Hepatocyte (in vitro differentiated cells): ENCODE data around the gene PRND. TPM values are rescaled to one million over a fixed set of nuclear protein-coding genes. Genes with fewer than 3 reads are reported as not detected.
A peak's percentile ranks its signal among the peaks of the same experiment; 100 is the strongest.
"Not testable (repeated sequence)": the region's sequence is repeated elsewhere in the genome, so short reads cannot be mapped to it uniquely, and the experiment has no call there.

ENCODE experiments used
- DNase-seq: peaks from one replicate; pipeline ENCODE4 v3.0.0-alpha.2; 2016; ENCODE audit warnings: low spot score
- H2AFZ ChIP-seq: fragments of 200-600 bp; sonication (generic); 2 replicates; pipeline ENCODE4 v1.6.0; 2016; ENCODE audit warnings: antibody characterized with exemption, mild to moderate bottlenecking
- H3K27ac ChIP-seq: fragments of 200-600 bp; sonication (generic); 2 replicates; pipeline ENCODE4 v1.5.1; 2016; ENCODE audit warnings: mild to moderate bottlenecking
- H3K27me3 ChIP-seq: fragments of 200-600 bp; sonication (generic); 2 replicates; pipeline ENCODE4 v1.6.1; 2016
- H3K36me3 ChIP-seq: fragments of 200-600 bp; sonication (generic); replicated peaks from 2 replicates; pipeline ENCODE4 v1.5.1; 2016; ENCODE audit warnings: low read depth; ENCODE audit not compliant: insufficient read depth
- H3K4me1 ChIP-seq: fragments of 200-600 bp; sonication (generic); 2 replicates; pipeline ENCODE4 v1.5.1; 2016; ENCODE audit warnings: mild to moderate bottlenecking, moderate library complexity; ENCODE audit not compliant: insufficient read depth
- H3K4me2 ChIP-seq: fragments of 200-600 bp; sonication (generic); 2 replicates; pipeline ENCODE4 v1.6.0; 2016
- H3K4me3 ChIP-seq: fragments of 200-600 bp; sonication (generic); 2 replicates; pipeline ENCODE4 v1.5.1; 2016; ENCODE audit warnings: mild to moderate bottlenecking
- H3K79me2 ChIP-seq: fragments of 200-600 bp; sonication (generic); 2 replicates; pipeline ENCODE4 v1.6.0; 2017; ENCODE audit warnings: mild to moderate bottlenecking
- H3K9me2 ChIP-seq: fragments of 200-600 bp; sonication (generic); replicated peaks from 2 replicates; pipeline ENCODE4 v1.6.0; 2017; ENCODE audit warnings: mild to moderate bottlenecking; ENCODE audit not compliant: insufficient read depth
- H3K9me3 ChIP-seq: fragments of 200-600 bp; sonication (generic); 2 replicates; pipeline ENCODE4 v1.5.1; 2016; ENCODE audit warnings: low read depth, mild to moderate bottlenecking
- H4K20me1 ChIP-seq: fragments of 200-600 bp; sonication (generic); 2 replicates; pipeline ENCODE4 v1.6.0; 2016; ENCODE audit warnings: mild to moderate bottlenecking; ENCODE audit not compliant: insufficient read depth, poor library complexity, severe bottlenecking
- CTCF ChIP-seq: fragments of 200-600 bp; sonication (generic); IDR thresholded peaks from 2 replicates; pipeline ENCODE4 v1.5.1; 2016; ENCODE audit warnings: antibody characterized with exemption, mild to moderate bottlenecking; ENCODE audit not compliant: poor library complexity
- EZH2 ChIP-seq: fragments of 200-600 bp; sonication (generic); IDR thresholded peaks from 2 replicates; pipeline ENCODE4 v1.6.1; 2016; ENCODE audit warnings: antibody characterized with exemption, mild to moderate bottlenecking, borderline replicate concordance
- EZH2phosphoT487 ChIP-seq: fragments of 200-600 bp; sonication (generic); IDR thresholded peaks from one replicate; pipeline ENCODE4 v1.6.1; 2018; ENCODE audit warnings: antibody characterized with exemption, mild to moderate bottlenecking, low read depth, moderate library complexity; ENCODE audit not compliant: unreplicated experiment, severe bottlenecking
- WGBS: methylation state at CpG from one replicate; pipeline ENCODE4 v1.1.6; 2016; ENCODE audit warnings: low lambda C conversion rate; ENCODE audit errors: missing lambda C conversion rate; 5-methylcytosine and 5-hydroxymethylcytosine counted together
- polyA plus RNA-seq: library from polyadenylated mRNA; unstranded; fragments of >200 nt; fragmentation: Nextera tagmentation; extraction: Ambion mirVana; gene quantifications from 2 replicates; pipeline ENCODE4 v1.2.1, GENCODE V29; 2016
- total RNA-seq: library from RNA; depleted of rRNA; stranded (reverse); fragments of >200 nt; gene quantifications from 2 replicates; pipeline ENCODE4 v1.2.3, GENCODE V29; 2014

The PRND gene
- total and polyA plus RNA-seq, 2 experiments from 2014 or later, result 0.34 to 0.70 TPM

GRCh38 chr20:4750381-4750780 is 28.7 kb downstream of the PRND start:
- no peak overlapping the region for H3K4me3 ChIP-seq
- H3K79me2 ChIP-seq, result no peaks in the 10 kb centered on the region
- no peaks in the 10 kb centered on the region for H3K9me3 ChIP-seq
- no peaks in the 10 kb centered on the region for H3K36me3 ChIP-seq
- H3K27ac ChIP-seq, result no peak overlapping the region
- H3K27me3 ChIP-seq, result peaks cover 27% of the 10 kb centered on the region
- DNase-seq, result no peak
- no peak for TF ChIP-seq EZH2
- no peak for TF ChIP-seq EZH2phosphoT487
- no peak for TF ChIP-seq CTCF
- 63% methylated on average over 4 of the region's 4 CpGs for WGBS
- H4K20me1 ChIP-seq, result no peaks in the 10 kb centered on the region
- no peak overlapping the region for H3K4me2 ChIP-seq
- no peak overlapping the region for H2AFZ ChIP-seq
- no peaks in the 10 kb centered on the region for H3K9me2 ChIP-seq
- no peaks in the 10 kb centered on the region for H3K4me1 ChIP-seq

GRCh38 chr20:4759100-4759884 is 37.6 kb downstream of the PRND start:
- not testable (repeated sequence) for H3K79me2 ChIP-seq, H3K4me3 ChIP-seq, H3K9me2 ChIP-seq, H4K20me1 ChIP-seq, H3K36me3 ChIP-seq, H3K4me1 ChIP-seq, H3K9me3 ChIP-seq, H3K27ac ChIP-seq, H3K4me2 ChIP-seq, H2AFZ ChIP-seq
- peaks cover 14% of the 10 kb centered on the region for H3K27me3 ChIP-seq
- peak; percentile 25 for DNase-seq
- whole genome bisulfite sequencing, result 70% methylated on average over 16 of the region's 16 CpGs
- TF ChIP-seq CTCF, result peak; percentile 40

- Histone ChIP-seq H3K9me2 (no peaks in the 10 kb centered on the region), H2AFZ (no peak overlapping the region), H3K4me3 (no peak overlapping the region), H3K9me3 (no peaks in the 10 kb centered on the region), H3K27ac (no peak overlapping the region), H3K4me1 (no peaks in the 10 kb centered on the region), H3K36me3 (no peaks in the 10 kb centered on the region), H3K79me2 (no peaks in the 10 kb centered on the region), H3K27me3 (peaks cover 14% of the 10 kb centered on the region), H3K4me2 (no peak overlapping the region), H4K20me1 (no peaks in the 10 kb centered on the region)
- no peak for TF ChIP-seq EZH2phosphoT487
- TF ChIP-seq EZH2, result no peak
- TF ChIP-seq CTCF, result no peak
- no peak for DNase-seq
- 80% methylated on average over 10 of the region's 10 CpGs for WGBS
Observed at GRCh38 chr20:4763261-4763660, 41.6 kb downstream of the PRND start.
